Astrocyte (in vitro differentiated cells and primary cell): ENCODE results near the gene PCYT1B.

Source experiments
- CTCF ChIP-seq: IDR thresholded peaks from 2 replicates; pipeline ENCODE4 v1.5.1; 2011; ENCODE audit warnings: low read depth, mild to moderate bottlenecking, inconsistent platforms, low read length, moderate library complexity; ENCODE audit not compliant: insufficient read depth
- EZH2 ChIP-seq: IDR thresholded peaks from 2 replicates; pipeline ENCODE4 v1.6.1; 2012; ENCODE audit warnings: mild to moderate bottlenecking, low read length, inconsistent platforms; ENCODE audit not compliant: insufficient read depth

GRCh38 chrX:24526616-24527015 lies 120.5 kb downstream of the PCYT1B start:
- no peak for TF ChIP-seq EZH2
- TF ChIP-seq CTCF: no peak
